HTERT RPE-1 (cell line): Measurements from ENCODE around the gene CHRNA9.
"Not testable (repeated sequence)": the region's sequence is repeated elsewhere in the genome, so short reads cannot be mapped to it uniquely, and the experiment has no call there.

ENCODE experiments used
- in situ Hi-C: fragments of 300-500 bp; cut with MboI; formaldehyde crosslinking; loops from 4 replicates; pipeline ENCODE4 v1.14.3; 2020; ENCODE audit warnings: low sequenced_read_pairs

The CHRNA9 gene

GRCh38 chr4:40334591-40335524 lies at the start of gene CHRNA9:
Gene CHRNA9, plus strand, starts transcription at chr4:40335333. Its CDS starts 135 bp downstream, at chr4:40335468.
- in situ Hi-C loops = no loop called here

- in situ Hi-C loops = no loop called here
Observed at GRCh38 chr4:40285692-40286091, 49.4 kb upstream of the CHRNA9 start.

GRCh38 chr4:40288566-40288965 lies 46.6 kb upstream of the CHRNA9 start:
- in situ Hi-C loops = no loop called here

- in situ Hi-C loops = no loop called here
Observed at GRCh38 chr4:40289366-40290188, 45.6 kb upstream of the CHRNA9 start.

- in situ Hi-C loops = not testable (repeated sequence)
Observed at GRCh38 chr4:40290611-40291186, 44.4 kb upstream of the CHRNA9 start.

- in situ Hi-C loops = no loop called here
Observed at GRCh38 chr4:40292313-40292759, 42.8 kb upstream of the CHRNA9 start.

- in situ Hi-C loops = no loop called here
Observed at GRCh38 chr4:40294339-40294738, 40.8 kb upstream of the CHRNA9 start.

- in situ Hi-C loops = not testable (repeated sequence)
Observed at GRCh38 chr4:40295030-40295429, 40.1 kb upstream of the CHRNA9 start.

GRCh38 chr4:40295572-40295971 lies 39.6 kb upstream of the CHRNA9 start:
- in situ Hi-C loops = no loop called here

- in situ Hi-C loops = no loop called here
Observed at GRCh38 chr4:40299126-40299525, 36.0 kb upstream of the CHRNA9 start.

GRCh38 chr4:40299811-40300292 lies 35.3 kb upstream of the CHRNA9 start:
- in situ Hi-C loops = no loop called here

GRCh38 chr4:40300371-40301162 lies 34.6 kb upstream of the CHRNA9 start:
- in situ Hi-C loops = no loop called here

- in situ Hi-C loops = no loop called here
Observed at GRCh38 chr4:40301603-40302002, 33.5 kb upstream of the CHRNA9 start.

- in situ Hi-C loops = no loop called here
Observed at GRCh38 chr4:40303751-40304150, 31.4 kb upstream of the CHRNA9 start.

GRCh38 chr4:40305328-40306170 lies 29.6 kb upstream of the CHRNA9 start:
- in situ Hi-C loops = no loop called here

- in situ Hi-C loops = no loop called here
Observed at GRCh38 chr4:40306226-40306625, 28.9 kb upstream of the CHRNA9 start.

GRCh38 chr4:40306976-40307375 lies 28.2 kb upstream of the CHRNA9 start:
- in situ Hi-C loops = no loop called here

GRCh38 chr4:40307627-40308497 lies 27.3 kb upstream of the CHRNA9 start:
- in situ Hi-C loops = no loop called here
